Panc1 (cell line): ENCODE measurements around the gene NDUFB1. TPM values are rescaled to one million over a fixed set of nuclear protein-coding genes. Genes with fewer than 3 reads are reported as not detected.

Experiments
- ATAC-seq: fragments of 200-7000 bp; cut with Tn5 transposase; 2 replicates; pipeline ENCODE4 v1.9.1; 2020; ENCODE audit warnings: mild to moderate bottlenecking, moderate library complexity
- BruUV-seq: library from RNA; stranded (reverse); fragments of 400-500 nt; replicated peaks from 2 replicates; lab custom pipeline; 2021; lab: Mats Ljungman, UMichigan
- CTCF ChIA-PET: fragments of 300-600 bp; sonication (Branson Sonifier 250); formaldehyde crosslinking; loops from one replicate; lab custom pipeline; 2022; ENCODE audit warnings: antibody characterized with exemption; lab: Charles Lee
- POLR2A ChIA-PET: fragments of 300-600 bp; sonication (Branson Sonifier 250); formaldehyde crosslinking; loops from one replicate; lab custom pipeline; 2022; ENCODE audit warnings: antibody characterized with exemption; lab: Charles Lee
- DNase-seq: peaks from one replicate; pipeline ENCODE4 v3.0.0-alpha.2; 2010; ENCODE audit warnings: low read depth, low spot score
- H3K27ac ChIP-seq: 2 replicates; pipeline ENCODE4 v1.5.1; 2011; ENCODE audit warnings: mild to moderate bottlenecking, low read length, inconsistent platforms
- H3K27me3 ChIP-seq: fragments of 200-500 bp; sonication (Bioruptor generic); 2 replicates; pipeline ENCODE4 v1.6.0; 2014; ENCODE audit warnings: low read length, inconsistent platforms; ENCODE audit not compliant: control insufficient read depth, insufficient read depth
- H3K36me3 ChIP-seq: fragments of 200-500 bp; sonication (Bioruptor generic); 2 replicates; pipeline ENCODE4 v1.5.1; 2014; ENCODE audit warnings: inconsistent platforms, mild to moderate bottlenecking, low read length, moderate library complexity; ENCODE audit not compliant: control insufficient read depth, insufficient read depth
- H3K4me1 ChIP-seq: 2 replicates; pipeline ENCODE4 v1.5.1; 2011; ENCODE audit warnings: inconsistent platforms, mild to moderate bottlenecking, low read length, moderate library complexity; ENCODE audit not compliant: control insufficient read depth, insufficient read depth
- H3K4me3 ChIP-seq, 2 experiments: 2 replicates each; pipeline ENCODE4 v1.5.1; 2011 to 2012; ENCODE audit warnings: low read depth in 2 of 2, low read length in 2 of 2, mild to moderate bottlenecking in 2 of 2, inconsistent platforms in 1 of 2, moderate library complexity in 1 of 2
- H3K9me3 ChIP-seq: fragments of 200-500 bp; sonication (Bioruptor generic); 2 replicates; pipeline ENCODE4 v1.5.1; 2014; ENCODE audit warnings: low read depth, mild to moderate bottlenecking, inconsistent platforms, low read length, moderate library complexity; ENCODE audit not compliant: control insufficient read depth, insufficient read depth
- POLR2AphosphoS5 ChIP-seq: IDR thresholded peaks from 2 replicates; pipeline ENCODE4 v1.6.1; 2012; ENCODE audit warnings: mild to moderate bottlenecking, low read depth, low read length, moderate library complexity
- SIN3A ChIP-seq: IDR thresholded peaks from 2 replicates; pipeline ENCODE4 v1.6.1; 2012; ENCODE audit warnings: low read depth, mild to moderate bottlenecking, low read length, moderate library complexity, borderline replicate concordance; ENCODE audit not compliant: insufficient read depth
- TCF7L2 ChIP-seq: IDR thresholded peaks from 2 replicates; pipeline ENCODE4 v1.6.1; 2011; ENCODE audit warnings: mild to moderate bottlenecking, low read depth, low read length, inconsistent platforms
- in situ Hi-C: cut with HindIII; loops from 2 replicates; pipeline ENCODE4 v1.10.0; 2016; ENCODE audit warnings: low sequenced_read_pairs, low pct_unique_long_range_greater_than_20kb
- intact Hi-C: fragments of 100-400 bp; cut with micrococcal nuclease; formaldehyde crosslinking; loops from one replicate; pipeline ENCODE4 v1.10.0; 2022; ENCODE audit not compliant: unreplicated experiment
- total RNA-seq: library from RNA; stranded (reverse); gene quantifications from one replicate; pipeline ENCODE4 v1.2.1, GENCODE V29; 2021; ENCODE audit not compliant: unreplicated experiment
- TF ChIP-seq, protein P1 (sequence below): fragments of 450-650 bp; IDR thresholded peaks from 2 replicates; pipeline ENCODE4 v1.5.1; 2017; ENCODE audit warnings: mild to moderate bottlenecking
- TF ChIP-seq, protein P2 (sequence below), 2 experiments: IDR thresholded peaks; 2 replicates each; pipeline ENCODE4 v1.6.1; 2011 to 2012; ENCODE audit warnings: low read depth in 2 of 2, control low read depth in 1 of 2, low read length in 1 of 2, mild to moderate bottlenecking in 1 of 2, moderate library complexity in 1 of 2; ENCODE audit not compliant: insufficient read depth in 1 of 2

NDUFB1 gene
- total RNA-seq, 1 experiment from 2014 or later: 126 TPM

DNA sequence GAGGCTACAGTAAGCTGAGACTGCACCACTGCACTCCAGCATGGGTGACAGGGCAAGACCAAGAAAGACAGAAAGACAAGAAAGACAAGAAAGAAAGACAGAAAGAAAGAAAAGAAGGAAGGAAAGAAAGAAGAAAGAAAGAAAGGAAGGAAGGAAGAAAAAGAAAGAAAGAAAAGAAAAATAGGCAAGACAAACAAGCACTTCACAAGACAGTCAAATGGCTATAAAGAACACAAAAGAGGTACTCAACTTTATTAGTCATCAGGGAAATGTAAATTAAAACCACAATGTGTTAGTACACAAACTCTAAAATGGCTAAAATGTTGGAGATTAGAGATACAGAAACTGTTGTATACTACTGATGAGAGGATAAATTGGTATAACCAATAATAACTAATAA lies 21.7 kb downstream of the NDUFB1 start:
- ATAC-seq (no peak), DNase-seq (no peak)
- POLR2A ChIA-PET: no interaction called here
- Histone ChIP-seq H3K9me3 (no peaks in the 10 kb centered on the region), H3K4me3 (no peak overlapping the region), H3K27ac (no peak overlapping the region), H3K4me1 (peaks cover 9% of the 10 kb centered on the region; the same call in 1 of the 2 replicates), H3K27me3 (no peaks in the 10 kb centered on the region), H3K36me3 (no peaks in the 10 kb centered on the region)
- in situ Hi-C loops: no loop called here
- CTCF ChIA-PET: no interaction called here
- TF ChIP-seq TCF7L2: no peak
- no peak for TF ChIP-seq SIN3A
- TF ChIP-seq, protein P1, sequence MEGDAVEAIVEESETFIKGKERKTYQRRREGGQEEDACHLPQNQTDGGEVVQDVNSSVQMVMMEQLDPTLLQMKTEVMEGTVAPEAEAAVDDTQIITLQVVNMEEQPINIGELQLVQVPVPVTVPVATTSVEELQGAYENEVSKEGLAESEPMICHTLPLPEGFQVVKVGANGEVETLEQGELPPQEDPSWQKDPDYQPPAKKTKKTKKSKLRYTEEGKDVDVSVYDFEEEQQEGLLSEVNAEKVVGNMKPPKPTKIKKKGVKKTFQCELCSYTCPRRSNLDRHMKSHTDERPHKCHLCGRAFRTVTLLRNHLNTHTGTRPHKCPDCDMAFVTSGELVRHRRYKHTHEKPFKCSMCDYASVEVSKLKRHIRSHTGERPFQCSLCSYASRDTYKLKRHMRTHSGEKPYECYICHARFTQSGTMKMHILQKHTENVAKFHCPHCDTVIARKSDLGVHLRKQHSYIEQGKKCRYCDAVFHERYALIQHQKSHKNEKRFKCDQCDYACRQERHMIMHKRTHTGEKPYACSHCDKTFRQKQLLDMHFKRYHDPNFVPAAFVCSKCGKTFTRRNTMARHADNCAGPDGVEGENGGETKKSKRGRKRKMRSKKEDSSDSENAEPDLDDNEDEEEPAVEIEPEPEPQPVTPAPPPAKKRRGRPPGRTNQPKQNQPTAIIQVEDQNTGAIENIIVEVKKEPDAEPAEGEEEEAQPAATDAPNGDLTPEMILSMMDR: no peak
- TF ChIP-seq POLR2AphosphoS5: no peak
- TF ChIP-seq, protein P2, sequence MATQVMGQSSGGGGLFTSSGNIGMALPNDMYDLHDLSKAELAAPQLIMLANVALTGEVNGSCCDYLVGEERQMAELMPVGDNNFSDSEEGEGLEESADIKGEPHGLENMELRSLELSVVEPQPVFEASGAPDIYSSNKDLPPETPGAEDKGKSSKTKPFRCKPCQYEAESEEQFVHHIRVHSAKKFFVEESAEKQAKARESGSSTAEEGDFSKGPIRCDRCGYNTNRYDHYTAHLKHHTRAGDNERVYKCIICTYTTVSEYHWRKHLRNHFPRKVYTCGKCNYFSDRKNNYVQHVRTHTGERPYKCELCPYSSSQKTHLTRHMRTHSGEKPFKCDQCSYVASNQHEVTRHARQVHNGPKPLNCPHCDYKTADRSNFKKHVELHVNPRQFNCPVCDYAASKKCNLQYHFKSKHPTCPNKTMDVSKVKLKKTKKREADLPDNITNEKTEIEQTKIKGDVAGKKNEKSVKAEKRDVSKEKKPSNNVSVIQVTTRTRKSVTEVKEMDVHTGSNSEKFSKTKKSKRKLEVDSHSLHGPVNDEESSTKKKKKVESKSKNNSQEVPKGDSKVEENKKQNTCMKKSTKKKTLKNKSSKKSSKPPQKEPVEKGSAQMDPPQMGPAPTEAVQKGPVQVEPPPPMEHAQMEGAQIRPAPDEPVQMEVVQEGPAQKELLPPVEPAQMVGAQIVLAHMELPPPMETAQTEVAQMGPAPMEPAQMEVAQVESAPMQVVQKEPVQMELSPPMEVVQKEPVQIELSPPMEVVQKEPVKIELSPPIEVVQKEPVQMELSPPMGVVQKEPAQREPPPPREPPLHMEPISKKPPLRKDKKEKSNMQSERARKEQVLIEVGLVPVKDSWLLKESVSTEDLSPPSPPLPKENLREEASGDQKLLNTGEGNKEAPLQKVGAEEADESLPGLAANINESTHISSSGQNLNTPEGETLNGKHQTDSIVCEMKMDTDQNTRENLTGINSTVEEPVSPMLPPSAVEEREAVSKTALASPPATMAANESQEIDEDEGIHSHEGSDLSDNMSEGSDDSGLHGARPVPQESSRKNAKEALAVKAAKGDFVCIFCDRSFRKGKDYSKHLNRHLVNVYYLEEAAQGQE (IDR thresholded peaks at IDR 0.05; ENCODE audit: insufficient read depth in 1 of 2, low read depth in 2 of 2, low read length in 1 of 2): no peak
- no TSS peak for BruUV-seq
- intact Hi-C loops: no loop called here

DNA sequence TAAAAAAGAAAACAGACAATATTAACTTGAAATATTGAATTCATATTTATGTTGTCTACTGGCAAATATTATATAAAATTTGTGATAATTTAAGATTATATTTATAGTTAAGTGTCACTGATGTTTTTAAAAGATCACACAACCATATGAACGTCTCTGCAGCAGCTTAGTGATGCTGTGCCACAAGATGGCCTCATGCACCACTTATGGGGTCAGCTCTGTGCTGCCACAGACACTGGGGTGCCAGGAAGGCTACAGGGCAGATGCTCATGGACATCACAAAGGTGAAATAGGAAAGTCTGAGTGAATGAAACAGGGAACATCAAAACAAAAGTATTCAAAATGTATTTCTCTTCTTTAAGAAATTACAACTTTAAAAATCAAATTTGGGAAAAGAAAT lies 28.2 kb downstream of the NDUFB1 start:
- in situ Hi-C loops: no loop called here
- no TSS peak for BruUV-seq
- Histone ChIP-seq H3K36me3 (no peaks in the 10 kb centered on the region; the same call in 1 of the 2 replicates), H3K27ac (no peak overlapping the region), H3K4me1 (no peaks in the 10 kb centered on the region), H3K4me3 (no peak overlapping the region), H3K9me3 (no peaks in the 10 kb centered on the region), H3K27me3 (no peaks in the 10 kb centered on the region)
- TF ChIP-seq SIN3A (no peak), TCF7L2 (no peak), POLR2AphosphoS5 (no peak)
- TF ChIP-seq, protein P2 (IDR thresholded peaks at IDR 0.05; ENCODE audit: insufficient read depth in 1 of 2, low read depth in 2 of 2, low read length in 1 of 2): no peak
- TF ChIP-seq, protein P1: no peak; the same call in none of the 2 replicates
- ATAC-seq: peak; percentile 71; the same call in 1 of the 2 replicates
- CTCF ChIA-PET: no interaction called here
- intact Hi-C loops: no loop called here
- no peak for DNase-seq
- POLR2A ChIA-PET: no interaction called here
